H9 (cell line): ENCODE data around the gene ACKR3. TPM values are rescaled to one million over a fixed set of nuclear protein-coding genes. Genes with fewer than 3 reads are reported as not detected.

ENCODE experiments used
- DNase-seq: peaks from one replicate; pipeline ENCODE4 v3.0.0-alpha.2; 2017
- H2AFZ ChIP-seq: one replicate; pipeline ENCODE4 v1.6.1; 2013; ENCODE audit warnings: mild to moderate bottlenecking, low read length, control low read depth, moderate library complexity
- H2AK5ac ChIP-seq: 2 replicates; pipeline ENCODE4 v1.6.1; 2013; ENCODE audit warnings: low read length, control low read depth, mixed read lengths; ENCODE audit not compliant: insufficient read length
- H2BK120ac ChIP-seq: one replicate; pipeline ENCODE4 v1.6.1; 2013; ENCODE audit warnings: low read depth, mild to moderate bottlenecking, low read length, control low read depth, inconsistent platforms; ENCODE audit not compliant: poor library complexity, severe bottlenecking
- H2BK12ac ChIP-seq: 2 replicates; pipeline ENCODE4 v1.6.1; 2013; ENCODE audit warnings: low read length, control low read depth, mixed read lengths, low read depth; ENCODE audit not compliant: insufficient read length
- H2BK15ac ChIP-seq: 2 replicates; pipeline ENCODE4 v1.6.1; 2013; ENCODE audit warnings: low read depth, low read length, control low read depth
- H2BK20ac ChIP-seq: one replicate; pipeline ENCODE4 v1.6.1; 2013; ENCODE audit warnings: low read depth, mild to moderate bottlenecking, low read length, control low read depth, inconsistent platforms; ENCODE audit not compliant: poor library complexity, severe bottlenecking
- H2BK5ac ChIP-seq: 2 replicates; pipeline ENCODE4 v1.6.1; 2013; ENCODE audit warnings: low read length, control low read depth, mixed read lengths; ENCODE audit not compliant: insufficient read length
- H3K14ac ChIP-seq: 2 replicates; pipeline ENCODE4 v1.6.1; 2013; ENCODE audit warnings: low read length, control low read depth; ENCODE audit not compliant: insufficient read depth
- H3K18ac ChIP-seq: 2 replicates; pipeline ENCODE4 v1.6.1; 2013; ENCODE audit warnings: low read depth, mild to moderate bottlenecking, mixed read lengths, low read length, control low read depth; ENCODE audit not compliant: insufficient read length
- H3K23ac ChIP-seq: 2 replicates; pipeline ENCODE4 v1.6.1; 2013; ENCODE audit warnings: low read length, control low read depth, mixed read lengths, low read depth; ENCODE audit not compliant: insufficient read length
- H3K23me2 ChIP-seq: 2 replicates; pipeline ENCODE4 v1.6.1; 2013; ENCODE audit warnings: low read depth, mild to moderate bottlenecking, mixed read lengths, low read length, control low read depth; ENCODE audit not compliant: insufficient read length, poor library complexity, severe bottlenecking
- H3K27ac ChIP-seq: 2 replicates; pipeline ENCODE4 v1.5.1; 2013; ENCODE audit warnings: low read length, control low read depth, mixed read lengths, low read depth; ENCODE audit not compliant: insufficient read length
- H3K27me3 ChIP-seq: 2 replicates; pipeline ENCODE4 v1.6.1; 2013; ENCODE audit warnings: low read length, control low read depth, inconsistent platforms; ENCODE audit not compliant: insufficient read depth
- H3K4ac ChIP-seq: 2 replicates; pipeline ENCODE4 v1.6.1; 2013; ENCODE audit warnings: low read depth, mild to moderate bottlenecking, control low read depth, inconsistent platforms, low read length, moderate library complexity
- H3K4me1 ChIP-seq: 2 replicates; pipeline ENCODE4 v1.6.1; 2013; ENCODE audit warnings: low read length, control low read depth, inconsistent platforms; ENCODE audit not compliant: insufficient read depth
- H3K4me2 ChIP-seq: 2 replicates; pipeline ENCODE4 v1.6.1; 2013; ENCODE audit warnings: low read length, control low read depth, mixed read lengths; ENCODE audit not compliant: insufficient read length, insufficient read depth
- H3K56ac ChIP-seq: 2 replicates; pipeline ENCODE4 v1.6.1; 2013; ENCODE audit warnings: low read depth, mild to moderate bottlenecking, mixed read lengths, low read length, control low read depth; ENCODE audit not compliant: insufficient read length
- H3K79me1 ChIP-seq: 2 replicates; pipeline ENCODE4 v1.6.1; 2013; ENCODE audit warnings: low read depth, mild to moderate bottlenecking, moderate library complexity, low read length, control low read depth, inconsistent platforms; ENCODE audit not compliant: insufficient read depth, poor library complexity, severe bottlenecking
- H3K79me2 ChIP-seq: 2 replicates; pipeline ENCODE4 v1.6.1; 2013; ENCODE audit warnings: low read length, control low read depth, inconsistent platforms; ENCODE audit not compliant: insufficient read depth
- H3K9ac ChIP-seq: 2 replicates; pipeline ENCODE4 v1.6.1; 2013; ENCODE audit warnings: low read length, control low read depth, mixed read lengths; ENCODE audit not compliant: insufficient read length; ENCODE audit errors: extremely low read depth
- H3K9me3 ChIP-seq: one replicate; pipeline ENCODE4 v1.6.1; 2013; ENCODE audit warnings: low read depth, low read length, inconsistent platforms; ENCODE audit not compliant: control insufficient read depth
- H3T11ph ChIP-seq: one replicate; pipeline ENCODE4 v1.6.1; 2013; ENCODE audit warnings: mild to moderate bottlenecking, low read length, control low read depth, inconsistent platforms
- H4K20me1 ChIP-seq: one replicate; pipeline ENCODE4 v1.6.1; 2013; ENCODE audit not compliant: control insufficient read depth, insufficient read length, insufficient read depth
- H4K5ac ChIP-seq: 2 replicates; pipeline ENCODE4 v1.6.1; 2013; ENCODE audit warnings: low read depth, mild to moderate bottlenecking, mixed read lengths, low read length, control low read depth; ENCODE audit not compliant: insufficient read length
- H4K8ac ChIP-seq: replicated peaks from 2 replicates; pipeline ENCODE4 v1.6.1; 2013; ENCODE audit warnings: low read length, control low read depth, mixed read lengths, low read depth; ENCODE audit not compliant: insufficient read length
- H4K91ac ChIP-seq: 2 replicates; pipeline ENCODE4 v1.6.1; 2013; ENCODE audit warnings: low read depth, mild to moderate bottlenecking, moderate library complexity, mixed read lengths, low read length, control low read depth; ENCODE audit not compliant: insufficient read length
- H3K27ac Mint-ChIP-seq, 3 experiments: 2 replicates in 2 of 3; 3 replicates in 1 of 3; pipeline ENCODE4 v1.8.0; 2020 to 2021; ENCODE audit warnings: mixed read lengths in 3 of 3, mild to moderate bottlenecking in 1 of 3, moderate library complexity in 1 of 3
- H3K27me3 Mint-ChIP-seq: 2 replicates; pipeline ENCODE4 v1.8.0; 2021; ENCODE audit warnings: low read depth, mild to moderate bottlenecking, moderate library complexity, mixed read lengths
- H3K36me3 Mint-ChIP-seq, 3 experiments: 2 replicates in 2 of 3; 3 replicates in 1 of 3; pipeline ENCODE4 v1.8.0; 2020 to 2021; ENCODE audit warnings: low read depth in 3 of 3, mixed read lengths in 3 of 3; ENCODE audit not compliant: insufficient read depth in 1 of 3
- H3K4me1 Mint-ChIP-seq, 2 experiments: 2 replicates each; pipeline ENCODE4 v1.8.0; 2020; ENCODE audit warnings: mixed read lengths in 2 of 2
- H3K4me3 Mint-ChIP-seq, 2 experiments: 2 replicates in 1 of 2; 3 replicates in 1 of 2; pipeline ENCODE4 v1.8.0; 2020 to 2021; ENCODE audit warnings: mild to moderate bottlenecking in 2 of 2, mixed read lengths in 2 of 2, moderate library complexity in 1 of 2
- H3K9me3 Mint-ChIP-seq, 2 experiments: 2 replicates in 1 of 2; 3 replicates in 1 of 2; pipeline ENCODE4 v1.8.0; 2020; ENCODE audit warnings: mild to moderate bottlenecking in 2 of 2, mixed read lengths in 2 of 2, moderate library complexity in 1 of 2
- CTCF ChIP-seq: fragments of 200-600 bp; sonication (generic); conservative IDR thresholded peaks from 3 replicates; pipeline ENCODE4 v1.8.0; 2021; ENCODE audit warnings: antibody characterized with exemption, mild to moderate bottlenecking
- WGBS: extraction: QIAGEN DNeasy Blood & Tissue Kit; methylation state at CpG from one replicate; pipeline ENCODE4 v1.1.7; 2013; ENCODE audit warnings: missing lambda C conversion rate, low lambda C conversion rate, mixed read lengths; ENCODE audit not compliant: insufficient read length; ENCODE audit errors: extremely low coverage; 5-methylcytosine and 5-hydroxymethylcytosine counted together
- total RNA-seq: library from RNA; stranded (reverse); gene quantifications from 2 replicates; pipeline ENCODE4 v1.2.1, GENCODE V29; 2021

ACKR3 gene
- total RNA-seq, 1 experiment from 2014 or later, result 0.44 TPM

DNA sequence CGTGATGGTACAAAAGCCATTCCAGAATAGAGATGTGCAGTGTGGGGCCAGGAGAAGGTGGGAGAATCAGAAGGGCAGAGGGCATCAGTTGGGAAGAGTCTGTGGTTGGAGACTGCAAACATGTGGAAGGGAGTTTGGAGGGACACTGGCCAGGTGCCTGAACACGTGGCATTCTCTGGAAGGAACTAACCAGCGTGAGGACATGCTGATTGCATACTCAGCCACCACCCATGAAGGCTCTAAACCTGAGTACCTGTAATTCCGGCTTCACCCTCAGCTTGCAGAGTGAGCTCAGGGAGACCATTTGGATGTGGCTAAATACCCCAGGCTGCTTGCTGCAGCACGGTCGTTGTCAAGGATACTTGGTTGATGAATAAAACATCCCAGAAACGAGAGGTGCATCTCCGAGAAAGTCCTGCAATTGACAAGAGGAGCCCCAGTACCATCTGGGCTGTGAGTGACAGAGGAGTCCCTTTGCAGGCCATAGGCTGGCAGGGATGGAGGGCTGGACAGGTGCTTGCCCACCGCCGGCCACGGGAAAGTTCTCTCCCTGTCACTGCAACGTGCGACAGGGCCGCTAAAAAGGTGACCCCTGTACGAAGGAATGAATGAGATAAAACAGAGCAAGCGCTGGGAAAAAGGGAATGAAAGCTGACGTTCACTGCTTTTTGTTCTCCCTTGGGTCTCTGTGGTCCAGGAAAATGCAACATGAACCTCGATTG is 5.0 kb downstream of the ACKR3 start:
- Histone ChIP-seq H3K27me3 (no peaks in the 10 kb centered on the region), H3T11ph (no peak overlapping the region), H4K91ac (no peak overlapping the region), H2BK15ac (no peak overlapping the region), H3K9ac (no peak overlapping the region), H2AK5ac (no peak overlapping the region), H3K23me2 (no peaks in the 10 kb centered on the region), H3K56ac (no peak overlapping the region), H2BK12ac (no peak overlapping the region), H3K14ac (no peak overlapping the region), H2BK5ac (no peak overlapping the region), H3K4me1 (peaks cover 5% of the 10 kb centered on the region; the same call in 1 of the 2 replicates), H4K5ac (no peak overlapping the region), H3K79me2 (no peaks in the 10 kb centered on the region), H3K4ac (no peak overlapping the region), H3K27ac (no peak overlapping the region), H3K23ac (no peak overlapping the region), H3K4me2 (no peak overlapping the region), H2AFZ (no peak overlapping the region), H2BK120ac (no peak overlapping the region), H3K9me3 (no peaks in the 10 kb centered on the region), H3K18ac (no peak overlapping the region), H4K8ac (no peak overlapping the region), H4K20me1 (no peaks in the 10 kb centered on the region), H2BK20ac (no peak overlapping the region), H3K79me1 (no peaks in the 10 kb centered on the region)
- DNase-seq, result no peak
- no peak overlapping the region for H3K4me3 Mint-ChIP-seq
- H3K27me3 Mint-ChIP-seq, result peaks cover 5% of the 10 kb centered on the region
- no peak overlapping the region for H3K27ac Mint-ChIP-seq
- no peaks in the 10 kb centered on the region for H3K36me3 Mint-ChIP-seq
- WGBS, result no CpG with 5 or more reads among the region's 18 CpGs
- H3K9me3 Mint-ChIP-seq, result no peaks in the 10 kb centered on the region
- H3K4me1 Mint-ChIP-seq, result peaks cover 72 to 74% of the 10 kb centered on the region in 2 experiments
- no peak for TF ChIP-seq CTCF
